Panc1 (cell line): ENCODE measurements around the gene ALK.

ENCODE experiments used
- CTCF ChIP-seq: fragments of 450-650 bp; IDR thresholded peaks from 2 replicates; pipeline ENCODE4 v1.5.1; 2017; ENCODE audit warnings: mild to moderate bottlenecking
- POLR2AphosphoS5 ChIP-seq: IDR thresholded peaks from 2 replicates; pipeline ENCODE4 v1.6.1; 2012; ENCODE audit warnings: mild to moderate bottlenecking, low read depth, low read length, moderate library complexity
- TCF7L2 ChIP-seq: IDR thresholded peaks from 2 replicates; pipeline ENCODE4 v1.6.1; 2011; ENCODE audit warnings: mild to moderate bottlenecking, low read depth, low read length, inconsistent platforms
- TF ChIP-seq, protein P1 (sequence below), 2 experiments: IDR thresholded peaks; 2 replicates each; pipeline ENCODE4 v1.6.1; 2011 to 2012; ENCODE audit warnings: low read depth in 2 of 2, control low read depth in 1 of 2, low read length in 1 of 2, mild to moderate bottlenecking in 1 of 2, moderate library complexity in 1 of 2; ENCODE audit not compliant: insufficient read depth in 1 of 2

GRCh38 chr2:29370173-29370572 is 551.2 kb downstream of the ALK start:
- no peak for TF ChIP-seq CTCF
- no peak for TF ChIP-seq POLR2AphosphoS5
- TF ChIP-seq, protein P1, sequence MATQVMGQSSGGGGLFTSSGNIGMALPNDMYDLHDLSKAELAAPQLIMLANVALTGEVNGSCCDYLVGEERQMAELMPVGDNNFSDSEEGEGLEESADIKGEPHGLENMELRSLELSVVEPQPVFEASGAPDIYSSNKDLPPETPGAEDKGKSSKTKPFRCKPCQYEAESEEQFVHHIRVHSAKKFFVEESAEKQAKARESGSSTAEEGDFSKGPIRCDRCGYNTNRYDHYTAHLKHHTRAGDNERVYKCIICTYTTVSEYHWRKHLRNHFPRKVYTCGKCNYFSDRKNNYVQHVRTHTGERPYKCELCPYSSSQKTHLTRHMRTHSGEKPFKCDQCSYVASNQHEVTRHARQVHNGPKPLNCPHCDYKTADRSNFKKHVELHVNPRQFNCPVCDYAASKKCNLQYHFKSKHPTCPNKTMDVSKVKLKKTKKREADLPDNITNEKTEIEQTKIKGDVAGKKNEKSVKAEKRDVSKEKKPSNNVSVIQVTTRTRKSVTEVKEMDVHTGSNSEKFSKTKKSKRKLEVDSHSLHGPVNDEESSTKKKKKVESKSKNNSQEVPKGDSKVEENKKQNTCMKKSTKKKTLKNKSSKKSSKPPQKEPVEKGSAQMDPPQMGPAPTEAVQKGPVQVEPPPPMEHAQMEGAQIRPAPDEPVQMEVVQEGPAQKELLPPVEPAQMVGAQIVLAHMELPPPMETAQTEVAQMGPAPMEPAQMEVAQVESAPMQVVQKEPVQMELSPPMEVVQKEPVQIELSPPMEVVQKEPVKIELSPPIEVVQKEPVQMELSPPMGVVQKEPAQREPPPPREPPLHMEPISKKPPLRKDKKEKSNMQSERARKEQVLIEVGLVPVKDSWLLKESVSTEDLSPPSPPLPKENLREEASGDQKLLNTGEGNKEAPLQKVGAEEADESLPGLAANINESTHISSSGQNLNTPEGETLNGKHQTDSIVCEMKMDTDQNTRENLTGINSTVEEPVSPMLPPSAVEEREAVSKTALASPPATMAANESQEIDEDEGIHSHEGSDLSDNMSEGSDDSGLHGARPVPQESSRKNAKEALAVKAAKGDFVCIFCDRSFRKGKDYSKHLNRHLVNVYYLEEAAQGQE (IDR thresholded peaks at IDR 0.05; ENCODE audit: insufficient read depth in 1 of 2, low read depth in 2 of 2, low read length in 1 of 2) = no peak
- no peak for TF ChIP-seq TCF7L2
